Loucy (cell line): ENCODE measurements around the gene TMEM184A.

Experiments
- H2AFZ ChIP-seq: fragments of 200-600 bp; sonication (generic); 2 replicates; pipeline ENCODE4 v1.6.0; 2016; ENCODE audit warnings: antibody characterized with exemption, mild to moderate bottlenecking, low read length, moderate library complexity
- H3F3A ChIP-seq: fragments of 200-600 bp; 2 replicates; pipeline ENCODE4 v1.6.0; 2016; ENCODE audit warnings: antibody characterized with exemption, low read depth, mild to moderate bottlenecking
- H3K27me3 ChIP-seq: fragments of 200-600 bp; sonication (generic); 2 replicates; pipeline ENCODE4 v1.6.1; 2014; ENCODE audit warnings: low read length, mild to moderate bottlenecking; ENCODE audit not compliant: insufficient read depth, poor library complexity, severe bottlenecking
- H3K36me3 ChIP-seq: fragments of 200-600 bp; sonication (generic); 2 replicates; pipeline ENCODE4 v1.6.1; 2016; ENCODE audit warnings: low read length; ENCODE audit not compliant: insufficient read depth
- H3K4me1 ChIP-seq: fragments of 200-600 bp; sonication (generic); 2 replicates; pipeline ENCODE4 v1.5.1; 2014; ENCODE audit warnings: low read length, mild to moderate bottlenecking; ENCODE audit not compliant: insufficient read depth, poor library complexity, severe bottlenecking
- H3K4me2 ChIP-seq: fragments of 200-600 bp; sonication (generic); 2 replicates; pipeline ENCODE4 v1.6.0; 2014; ENCODE audit warnings: antibody characterized with exemption, low read length, low read depth, mild to moderate bottlenecking; ENCODE audit not compliant: poor library complexity, severe bottlenecking
- H3K4me3 ChIP-seq: fragments of 200-600 bp; sonication (generic); 2 replicates; pipeline ENCODE4 v1.5.1; 2014; ENCODE audit warnings: low read length, mild to moderate bottlenecking, mixed read lengths; ENCODE audit not compliant: poor library complexity, severe bottlenecking
- H3K79me2 ChIP-seq: fragments of 200-600 bp; sonication (generic); 2 replicates; pipeline ENCODE4 v1.6.1; 2014; ENCODE audit warnings: low read length; ENCODE audit not compliant: insufficient read depth
- H3K9ac ChIP-seq: fragments of 200-600 bp; sonication (generic); 2 replicates; pipeline ENCODE4 v1.6.0; 2014; ENCODE audit warnings: mild to moderate bottlenecking, low read depth, low read length, moderate library complexity; ENCODE audit not compliant: poor library complexity, severe bottlenecking
- H3K9me2 ChIP-seq: fragments of 200-600 bp; sonication (generic); replicated peaks from 2 replicates; pipeline ENCODE4 v1.6.1; 2016; ENCODE audit warnings: low read depth, low read length, mixed read lengths
- H3K9me3 ChIP-seq: fragments of 200-600 bp; sonication (generic); 2 replicates; pipeline ENCODE4 v1.6.1; 2014; ENCODE audit warnings: mild to moderate bottlenecking, antibody characterized with exemption, low read length, low read depth; ENCODE audit not compliant: insufficient read depth
- H4K20me1 ChIP-seq: fragments of 200-600 bp; sonication (generic); 2 replicates; pipeline ENCODE4 v1.6.0; 2014; ENCODE audit warnings: antibody characterized with exemption, low read length, mild to moderate bottlenecking; ENCODE audit not compliant: insufficient read depth, poor library complexity, severe bottlenecking
- EZH2phosphoT487 ChIP-seq: fragments of 200-600 bp; IDR thresholded peaks from 2 replicates; pipeline ENCODE4 v1.6.1; 2018; ENCODE audit warnings: antibody characterized with exemption, mild to moderate bottlenecking, moderate library complexity, borderline replicate concordance
- TF ChIP-seq, protein P1 (sequence below): fragments of 200-600 bp; sonication (generic); conservative IDR thresholded peaks from 2 replicates; pipeline ENCODE4 v1.5.1; 2014; ENCODE audit warnings: mild to moderate bottlenecking, antibody characterized with exemption, low read length

TMEM184A gene

DNA sequence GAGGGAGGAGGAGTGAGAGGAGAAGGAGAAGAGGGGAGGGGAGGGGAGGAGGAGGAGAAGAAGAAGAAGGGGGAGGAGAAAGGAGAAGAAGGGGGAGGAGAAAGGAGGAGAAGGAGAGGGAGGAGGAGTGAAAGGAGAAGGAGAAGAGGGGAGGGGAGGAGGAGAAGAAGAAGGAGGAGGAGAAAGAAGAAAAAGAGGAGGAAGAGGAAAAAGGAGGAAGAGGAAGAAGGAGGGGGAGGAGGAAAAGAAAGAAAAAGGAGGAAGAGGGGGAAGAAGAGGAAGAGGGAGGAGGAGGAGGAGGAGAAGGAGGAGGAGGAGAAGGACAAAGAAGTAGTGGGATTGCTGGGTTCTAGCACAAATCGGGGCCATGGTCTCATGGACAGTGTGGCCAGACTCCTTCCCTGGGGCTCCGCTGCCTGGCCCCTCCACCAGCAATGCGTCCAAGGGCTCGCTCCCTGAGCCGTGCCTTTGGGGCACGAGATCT, 29.7 kb downstream of the TMEM184A start:
- H3K9me3 ChIP-seq: no peaks in the 10 kb centered on the region

DNA sequence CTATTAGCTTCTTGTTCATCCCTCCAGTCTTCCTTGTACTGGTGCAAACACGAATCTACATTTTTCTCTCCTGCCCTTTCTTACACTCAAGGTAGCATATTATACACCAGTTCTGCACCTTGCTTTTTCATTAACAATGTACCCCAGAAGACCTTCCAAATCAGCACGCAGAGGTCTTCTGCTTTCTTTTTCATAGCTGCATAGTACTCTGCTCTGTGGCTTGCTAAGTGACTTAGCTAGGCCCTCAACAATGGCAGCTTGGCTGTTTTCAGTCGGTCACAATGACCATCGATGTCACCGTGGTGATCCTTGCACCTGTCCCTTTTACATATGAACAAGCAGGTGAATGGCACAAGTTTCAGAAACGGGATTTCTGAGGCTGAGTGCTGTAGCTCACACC, 30.6 kb downstream of the TMEM184A start:
- Histone ChIP-seq H3F3A (no peaks in the 10 kb centered on the region), H3K27me3 (no peaks in the 10 kb centered on the region), H3K36me3 (no peaks in the 10 kb centered on the region), H3K4me3 (no peak overlapping the region), H2AFZ (no peak overlapping the region), H3K9me3 (no peaks in the 10 kb centered on the region), H3K79me2 (peaks cover 7% of the 10 kb centered on the region), H4K20me1 (no peaks in the 10 kb centered on the region), H3K9ac (no peak overlapping the region), H3K4me1 (peaks cover 24% of the 10 kb centered on the region), H3K9me2 (no peaks in the 10 kb centered on the region), H3K4me2 (no peak overlapping the region)
- TF ChIP-seq, protein P1, sequence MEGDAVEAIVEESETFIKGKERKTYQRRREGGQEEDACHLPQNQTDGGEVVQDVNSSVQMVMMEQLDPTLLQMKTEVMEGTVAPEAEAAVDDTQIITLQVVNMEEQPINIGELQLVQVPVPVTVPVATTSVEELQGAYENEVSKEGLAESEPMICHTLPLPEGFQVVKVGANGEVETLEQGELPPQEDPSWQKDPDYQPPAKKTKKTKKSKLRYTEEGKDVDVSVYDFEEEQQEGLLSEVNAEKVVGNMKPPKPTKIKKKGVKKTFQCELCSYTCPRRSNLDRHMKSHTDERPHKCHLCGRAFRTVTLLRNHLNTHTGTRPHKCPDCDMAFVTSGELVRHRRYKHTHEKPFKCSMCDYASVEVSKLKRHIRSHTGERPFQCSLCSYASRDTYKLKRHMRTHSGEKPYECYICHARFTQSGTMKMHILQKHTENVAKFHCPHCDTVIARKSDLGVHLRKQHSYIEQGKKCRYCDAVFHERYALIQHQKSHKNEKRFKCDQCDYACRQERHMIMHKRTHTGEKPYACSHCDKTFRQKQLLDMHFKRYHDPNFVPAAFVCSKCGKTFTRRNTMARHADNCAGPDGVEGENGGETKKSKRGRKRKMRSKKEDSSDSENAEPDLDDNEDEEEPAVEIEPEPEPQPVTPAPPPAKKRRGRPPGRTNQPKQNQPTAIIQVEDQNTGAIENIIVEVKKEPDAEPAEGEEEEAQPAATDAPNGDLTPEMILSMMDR: no peak
- no peak for TF ChIP-seq EZH2phosphoT487

More for the DNA sequence above, 29.7 kb downstream of the TMEM184A start:
- no peak for TF ChIP-seq EZH2phosphoT487
- TF ChIP-seq, protein P1: no peak
- Histone ChIP-seq H3K79me2 (peaks cover 12% of the 10 kb centered on the region), H2AFZ (no peak overlapping the region), H3K36me3 (no peaks in the 10 kb centered on the region), H3K4me2 (peak overlapping the region; percentile 2), H3K9me2 (no peaks in the 10 kb centered on the region), H4K20me1 (peaks cover 2% of the 10 kb centered on the region), H3K9ac (no peak overlapping the region), H3K27me3 (no peaks in the 10 kb centered on the region), H3K4me1 (peaks cover 24% of the 10 kb centered on the region), H3F3A (no peaks in the 10 kb centered on the region), H3K4me3 (no peak overlapping the region)

DNA sequence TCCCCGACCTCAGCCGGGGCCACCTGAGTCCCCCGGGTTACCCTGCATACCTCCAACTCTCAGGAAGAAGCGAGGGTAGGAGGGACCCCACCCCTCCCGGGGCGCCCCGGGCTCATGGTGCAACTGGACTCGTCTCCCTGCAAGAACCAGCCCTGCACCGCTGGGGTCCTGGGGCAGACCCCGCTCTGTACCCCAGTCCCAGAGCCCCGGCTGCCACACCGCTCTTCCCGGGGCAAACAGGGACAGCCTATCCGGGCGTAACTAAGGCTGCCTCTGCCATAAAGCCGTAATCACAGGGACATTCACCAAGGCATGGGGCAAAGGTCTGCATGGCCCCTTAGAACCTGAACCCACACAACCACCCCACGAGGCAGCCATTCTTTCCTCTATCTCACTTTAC, 32.2 kb downstream of the TMEM184A start:
- H3K79me2 ChIP-seq: no peaks in the 10 kb centered on the region
- peaks cover 14% of the 10 kb centered on the region for H3K4me1 ChIP-seq
- H3F3A ChIP-seq: no peaks in the 10 kb centered on the region
- no peaks in the 10 kb centered on the region for H3K36me3 ChIP-seq
- no peak overlapping the region for H3K4me3 ChIP-seq
- no peak overlapping the region for H2AFZ ChIP-seq
- H3K4me2 ChIP-seq: no peak overlapping the region
- no peak for TF ChIP-seq EZH2phosphoT487
- TF ChIP-seq, protein P1: no peak
- H3K9me2 ChIP-seq: no peaks in the 10 kb centered on the region
- no peaks in the 10 kb centered on the region for H3K9me3 ChIP-seq
- no peaks in the 10 kb centered on the region for H4K20me1 ChIP-seq
- H3K9ac ChIP-seq: no peak overlapping the region
- no peaks in the 10 kb centered on the region for H3K27me3 ChIP-seq
